H1 (cell line): ENCODE data around the gene TCF20. TPM values are rescaled to one million over a fixed set of nuclear protein-coding genes. Genes with fewer than 3 reads are reported as not detected.

Source experiments
- CTCF ChIA-PET: fragments of 300-600 bp; sonication (Branson Sonifier 250); formaldehyde crosslinking; loops from one replicate; lab custom pipeline; 2021; ENCODE audit not compliant: partially characterized antibody; lab: Charles Lee
- POLR2A ChIA-PET: fragments of 300-600 bp; sonication (Branson Sonifier 250); formaldehyde crosslinking; loops from one replicate; lab custom pipeline; 2021; ENCODE audit warnings: inconsistent platforms; ENCODE audit not compliant: partially characterized antibody; lab: Charles Lee
- DNase-seq, 2 experiments: peaks; one replicate each; pipeline versions ENCODE4 v3.0.0 to v3.0.0-alpha.2; 2010 to 2022; ENCODE audit warnings: low spot score in 2 of 2, low read depth in 1 of 2, mixed read lengths in 1 of 2
- FAIRE-seq: peaks from 2 replicates; lab custom pipeline; 2011; peaks lifted over from hg19 to GRCh38; lab: Jason Lieb, UNC
- H2AFZ ChIP-seq: 2 replicates; pipeline ENCODE4 v1.8.1; 2012; ENCODE audit warnings: low read length, inconsistent platforms
- H2AK5ac ChIP-seq: 2 replicates; pipeline ENCODE4 v1.6.1; 2013; ENCODE audit warnings: low read depth, low read length
- H2BK120ac ChIP-seq: replicated peaks from 2 replicates; pipeline ENCODE3; 2013; ENCODE audit warnings: low read depth, low read length, inconsistent platforms
- H2BK12ac ChIP-seq: 2 replicates; pipeline ENCODE4 v1.6.1; 2013; ENCODE audit warnings: low read depth, low read length
- H2BK15ac ChIP-seq: 2 replicates; pipeline ENCODE4 v1.6.1; 2013; ENCODE audit warnings: low read length
- H2BK20ac ChIP-seq: 2 replicates; pipeline ENCODE4 v1.6.1; 2013; ENCODE audit warnings: low read length
- H2BK5ac ChIP-seq: 2 replicates; pipeline ENCODE4 v1.6.1; 2013; ENCODE audit warnings: low read depth, low read length
- H3K14ac ChIP-seq: 2 replicates; pipeline ENCODE4 v1.6.1; 2013; ENCODE audit warnings: inconsistent platforms; ENCODE audit not compliant: insufficient read length
- H3K18ac ChIP-seq: 2 replicates; pipeline ENCODE4 v1.6.1; 2013; ENCODE audit warnings: low read length; ENCODE audit errors: extremely low read depth
- H3K23ac ChIP-seq: 2 replicates; pipeline ENCODE4 v1.6.1; 2013; ENCODE audit warnings: inconsistent platforms; ENCODE audit not compliant: insufficient read length
- H3K23me2 ChIP-seq: 2 replicates; pipeline ENCODE4 v1.6.1; 2013; ENCODE audit warnings: low read depth, low read length
- H3K27ac ChIP-seq: 2 replicates; pipeline ENCODE4 v1.6.1; 2011; ENCODE audit warnings: low read depth, low read length, inconsistent platforms
- H3K27me3 ChIP-seq, 4 experiments: replicated peaks in 1 of 4; 1 replicate in 1 of 4; 2 replicates in 3 of 4; pipeline versions ENCODE4 v1.6.1 to v1.8.1; 2011 to 2013; ENCODE audit warnings: low read length in 3 of 4, mild to moderate bottlenecking in 3 of 4, inconsistent platforms in 2 of 4, mixed read lengths in 2 of 4, moderate library complexity in 1 of 4; ENCODE audit not compliant: control insufficient read depth in 3 of 4, insufficient read depth in 3 of 4; ENCODE audit errors: extremely low read depth in 1 of 4
- H3K36me3 ChIP-seq, 4 experiments: 2 replicates each; pipeline versions ENCODE4 v1.6.1 to v1.8.1; 2011 to 2013; ENCODE audit warnings: mild to moderate bottlenecking in 4 of 4, low read length in 3 of 4, moderate library complexity in 2 of 4, control low read depth in 1 of 4, inconsistent platforms in 1 of 4; ENCODE audit not compliant: insufficient read depth in 4 of 4, control insufficient read depth in 2 of 4
- H3K4ac ChIP-seq: replicated peaks from 2 replicates; pipeline ENCODE3; 2013; ENCODE audit warnings: low read length, low read depth, mixed read lengths, inconsistent platforms; ENCODE audit not compliant: insufficient read length
- H3K4me1 ChIP-seq, 4 experiments: replicated peaks in 1 of 4; 1 replicate in 1 of 4; 2 replicates in 3 of 4; pipeline versions ENCODE4 v1.6.1 to v1.8.1; 2011 to 2013; ENCODE audit warnings: low read length in 3 of 4, inconsistent platforms in 2 of 4, mixed read lengths in 1 of 4; ENCODE audit not compliant: insufficient read depth in 4 of 4, control insufficient read depth in 3 of 4
- H3K4me2 ChIP-seq, 2 experiments: 2 replicates each; pipeline versions ENCODE4 v1.6.1 to v1.8.1; 2011 to 2013; ENCODE audit warnings: low read depth in 2 of 2, low read length in 2 of 2, control low read depth in 1 of 2, inconsistent platforms in 1 of 2, mild to moderate bottlenecking in 1 of 2; ENCODE audit not compliant: insufficient read depth in 1 of 2
- H3K4me3 ChIP-seq, 4 experiments: fragments of 200-600, 300-600 bp in 1 of 4; sonication (generic), shearing (Covaris generic), sonication (Bioruptor Twin) in 1 of 4; 2 replicates each; pipeline versions ENCODE4 v1.5.1 to v1.8.1; 2011 to 2016; ENCODE audit warnings: low read length in 4 of 4, low read depth in 3 of 4, control low read depth in 2 of 4, inconsistent platforms in 2 of 4, mild to moderate bottlenecking in 2 of 4, mixed read lengths in 1 of 4, moderate library complexity in 1 of 4; ENCODE audit not compliant: insufficient read depth in 2 of 4; ENCODE audit errors: extremely low read depth in 1 of 4
- H3K56ac ChIP-seq: replicated peaks from 2 replicates; pipeline ENCODE3; 2013; ENCODE audit warnings: low read depth, mild to moderate bottlenecking, mixed read lengths, low read length, inconsistent platforms; ENCODE audit not compliant: insufficient read length
- H3K79me1 ChIP-seq: 2 replicates; pipeline ENCODE4 v1.6.1; 2013; ENCODE audit warnings: low read depth, low read length, control low read depth
- H3K79me2 ChIP-seq, 2 experiments: 2 replicates each; pipeline versions ENCODE4 v1.6.1 to v1.8.1; 2012 to 2013; ENCODE audit warnings: low read length in 2 of 2, mild to moderate bottlenecking in 2 of 2, inconsistent platforms in 1 of 2; ENCODE audit not compliant: insufficient read depth in 2 of 2, control insufficient read depth in 1 of 2
- H3K9ac ChIP-seq, 4 experiments: replicated peaks in 1 of 4; 1 replicate in 1 of 4; 2 replicates in 3 of 4; pipeline versions ENCODE4 v1.6.1 to v1.8.1; 2011 to 2013; ENCODE audit warnings: low read depth in 3 of 4, low read length in 3 of 4, control low read depth in 2 of 4, mild to moderate bottlenecking in 2 of 4, moderate library complexity in 2 of 4, inconsistent platforms in 1 of 4; ENCODE audit errors: extremely low read depth in 1 of 4
- H3K9me3 ChIP-seq, 2 experiments: 2 replicates each; pipeline versions ENCODE4 v1.6.1 to v1.8.1; 2012 to 2013; ENCODE audit warnings: mild to moderate bottlenecking in 2 of 2, moderate library complexity in 2 of 2, control low read depth in 1 of 2, inconsistent platforms in 1 of 2, low read depth in 1 of 2, low read length in 1 of 2, mixed read lengths in 1 of 2; ENCODE audit not compliant: insufficient read depth in 2 of 2
- H4K20me1 ChIP-seq, 2 experiments: replicated peaks in 1 of 2; 2 replicates each; pipeline versions ENCODE3 to v1.8.1; 2011 to 2013; ENCODE audit warnings: inconsistent platforms in 2 of 2, low read length in 2 of 2, mild to moderate bottlenecking in 1 of 2; ENCODE audit not compliant: insufficient read depth in 2 of 2, control insufficient read depth in 1 of 2
- H4K5ac ChIP-seq: 2 replicates; pipeline ENCODE4 v1.6.1; 2013; ENCODE audit warnings: low read length, low read depth, mixed read lengths, inconsistent platforms; ENCODE audit not compliant: insufficient read length
- H4K8ac ChIP-seq: 2 replicates; pipeline ENCODE4 v1.8.0; 2013; ENCODE audit warnings: mild to moderate bottlenecking, moderate library complexity, low read length, inconsistent platforms; ENCODE audit not compliant: insufficient read depth; ENCODE audit errors: extremely low read depth
- H4K91ac ChIP-seq: replicated peaks from 2 replicates; pipeline ENCODE3; 2013; ENCODE audit warnings: low read length, mixed read lengths, inconsistent platforms; ENCODE audit not compliant: insufficient read length
- EP300 ChIP-seq, 2 experiments: IDR thresholded peaks; 1 replicate in 1 of 2; 2 replicates in 1 of 2; pipeline ENCODE4 v1.6.1; 2011 to 2012; ENCODE audit warnings: low read depth in 2 of 2, low read length in 2 of 2, mild to moderate bottlenecking in 2 of 2, borderline replicate concordance in 1 of 2, inconsistent platforms in 1 of 2, moderate library complexity in 1 of 2
- SP2 ChIP-seq: IDR thresholded peaks from 2 replicates; pipeline ENCODE4 v1.6.1; 2012; ENCODE audit warnings: mild to moderate bottlenecking, low read length, inconsistent platforms
- TAF7 ChIP-seq: optimal IDR thresholded peaks from 2 replicates; pipeline ENCODE3; 2011; ENCODE audit warnings: low read depth, mild to moderate bottlenecking, inconsistent platforms, low read length, moderate library complexity, borderline replicate concordance
- WGBS, 2 experiments: shearing (Covaris generic) in 1 of 2; methylation state at CpG; one replicate each; pipeline versions ENCODE4 v1.1.6 to v1.1.7; 2013 to 2015; ENCODE audit warnings: low lambda C conversion rate in 2 of 2, mixed read lengths in 2 of 2, inconsistent platforms in 1 of 2, low coverage in 1 of 2, missing lambda C conversion rate in 1 of 2; ENCODE audit not compliant: insufficient replicate concordance in 2 of 2, insufficient coverage in 1 of 2, insufficient read length in 1 of 2; ENCODE audit errors: extremely low coverage in 1 of 2, missing lambda C conversion rate in 1 of 2; 5-methylcytosine and 5-hydroxymethylcytosine counted together
- polyA plus RNA-seq, 7 experiments: library from polyadenylated mRNA; depleted of rRNA in 3 of 7; stranded (reverse) in 5 of 7; unstranded in 2 of 7; fragments of >200 nt in 5 of 7; fragments of 200-250 nt in 2 of 7; gene quantifications; 1 replicate in 5 of 7; 2 replicates in 1 of 7; 4 replicates in 1 of 7; pipeline versions ENCODE4 v1.2.1 to v1.2.3, GENCODE V29; 2011 to 2013; ENCODE audit warnings: missing spikeins in 2 of 7, mixed read lengths in 2 of 7
- total RNA-seq: library from RNA; stranded (reverse); fragmentation: NEBNext Ultra II Directional; extraction: Animal tissue kit (Norgen Biotek cat#: 25700); gene quantifications from 2 replicates; pipeline ENCODE4 v1.2.1, GENCODE V29; 2021

Gene TCF20
- total and polyA plus RNA-seq, 2 of the 8 experiments (the other 6 are each of a cell fraction or from before 2014, with no cell fraction given): 22.0 to 79.8 TPM

GRCh38 chr22:42270176-42270509 lies 310 bp downstream of the TCF20 start:
- H3K27ac ChIP-seq: peak overlapping the region; percentile 72; the same call in 1 of the 2 replicates
- ChIA-PET CTCF (interaction anchor here (1.4 kb wide), 1 partner anchor 101 kb away, joined by 4 read pairs; no protein-coding TSS in a partner anchor), POLR2A (no interaction called here)
- peak overlapping the region; percentile 77; the same call in 1 of the 2 replicates for H2BK5ac ChIP-seq
- no peak overlapping the region for H3K14ac ChIP-seq
- H3K36me3 ChIP-seq: no peaks in the 10 kb centered on the region
- H2BK120ac ChIP-seq: no peak overlapping the region
- H3K27me3 ChIP-seq: peaks cover 0 to 8% (median 4%) of the 10 kb centered on the region in 4 experiments; a peak in 4 of 7 replicates
- peaks cover 4% of the 10 kb centered on the region; the same call in 1 of the 2 replicates for H3K23me2 ChIP-seq
- 0% methylated on average over 4 of the region's 37 CpGs; no CpG with 5 or more reads in 1 of the 2 experiments for WGBS, 2 experiments
- H3K4me3 ChIP-seq: peak overlapping the region; percentile 77 to 86 (median 83)
- peaks cover 5% of the 10 kb centered on the region for H3K79me1 ChIP-seq
- H2AFZ ChIP-seq: no peak overlapping the region
- peaks cover 15 to 25% (median 18%) of the 10 kb centered on the region in 4 experiments for H3K4me1 ChIP-seq
- peak overlapping the region in 3 of 4 experiments; percentile 67 to 87 (median 76); a peak in 6 of 7 replicates for H3K9ac ChIP-seq
- H3K18ac ChIP-seq: peak overlapping the region; percentile 66; the same call in 1 of the 2 replicates
- no peak overlapping the region for H4K91ac ChIP-seq
- no peak overlapping the region for H2BK12ac ChIP-seq
- DNase-seq (peak in 1 of 2 experiments; percentile 73), FAIRE-seq (no peak)
- peaks cover 20 to 28% of the 10 kb centered on the region in 2 experiments for H4K20me1 ChIP-seq
- H4K8ac ChIP-seq: peak overlapping the region; percentile 93; the same call in 1 of the 2 replicates
- no peak overlapping the region for H2BK15ac ChIP-seq
- no peak overlapping the region for H4K5ac ChIP-seq
- no peak for TF ChIP-seq SP2
- peak; percentile 6 for TF ChIP-seq TAF7
- no peak for TF ChIP-seq EP300 (IDR thresholded peaks at IDR 0.05; ENCODE audit: borderline replicate concordance in 1 of 2, low read depth in 2 of 2, low read length in 2 of 2)
- H3K56ac ChIP-seq: peak overlapping the region; percentile 10
- no peak overlapping the region for H2BK20ac ChIP-seq
- H3K4me2 ChIP-seq: peak overlapping the region; percentile 80 to 81
- no peak overlapping the region for H3K4ac ChIP-seq
- no peak overlapping the region for H2AK5ac ChIP-seq
- H3K9me3 ChIP-seq: no peaks in the 10 kb centered on the region
- H3K23ac ChIP-seq: no peak overlapping the region
- peaks cover 23 to 43% of the 10 kb centered on the region in 2 experiments for H3K79me2 ChIP-seq
